ENCODE data around the gene LRRC70.
A peak's percentile ranks its signal among the peaks of the same experiment; 100 is the strongest.

The LRRC70 gene

GRCh38 chr5:62578540-62578939, at the start of gene LRRC70:
Gene LRRC70, plus strand, starts transcription at chr5:62578819. Its CDS starts 620 bp downstream, at chr5:62579439.
- peak; percentile 95 for DNase-seq (ENCODE audit: low read depth)
- H3K4me3 ChIP-seq (ENCODE audit: low read depth, low read length), result no peak within 1 kb of the TSS
- TF ChIP-seq CTCF (conservative IDR thresholded peaks at IDR 0.05; ENCODE audit: low read depth, low read length), result no peak

- no peak for DNase-seq (ENCODE audit: low read depth)
- no peak for TF ChIP-seq CTCF (conservative IDR thresholded peaks at IDR 0.05; ENCODE audit: low read depth, low read length)
Measured at GRCh38 chr5:62533597-62533996, 45.0 kb upstream of the LRRC70 start.

DNA sequence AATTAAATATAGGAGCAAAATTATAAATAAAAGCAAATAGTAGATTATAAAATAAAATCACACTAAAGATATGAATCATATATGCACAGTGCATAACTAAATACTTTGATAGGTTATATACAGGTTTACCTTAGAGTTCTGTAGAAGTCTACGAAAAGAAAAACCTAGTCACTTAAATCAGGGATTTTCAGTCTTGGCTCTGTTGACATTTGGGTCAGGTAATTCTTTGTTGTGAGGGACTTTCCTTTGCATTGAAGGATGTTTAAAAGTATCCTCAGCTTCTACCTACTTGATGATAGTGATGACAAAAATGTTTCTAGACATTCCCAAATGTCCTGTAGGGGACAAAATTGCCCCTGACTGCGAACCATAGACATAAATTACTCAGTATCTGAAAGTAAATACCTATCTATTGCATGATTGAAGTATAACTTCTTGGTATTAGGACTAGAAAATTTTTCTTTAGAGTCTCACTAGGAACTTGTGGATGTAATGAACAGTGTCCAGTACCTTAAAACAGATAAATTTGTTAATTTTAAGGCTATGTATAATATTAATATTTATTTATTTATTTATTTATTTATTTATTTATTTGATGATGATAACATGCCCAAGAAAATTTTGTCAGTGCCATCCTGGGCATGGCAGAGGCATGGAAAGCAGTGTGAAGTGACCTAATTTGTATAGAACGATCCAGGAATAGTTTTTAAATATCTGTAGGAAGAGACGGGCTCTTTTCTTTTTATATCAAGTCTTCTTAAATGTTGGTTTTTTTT, 44.0 kb upstream of the LRRC70 start:
- no peak overlapping the region for H3K4me3 ChIP-seq (ENCODE audit: low read depth, low read length)
- no peak for DNase-seq (ENCODE audit: low read depth)
- TF ChIP-seq CTCF (conservative IDR thresholded peaks at IDR 0.05; ENCODE audit: low read depth, low read length), result no peak

More at GRCh38 chr5:62533597-62533996, 45.0 kb upstream of the LRRC70 start:
- H3K4me3 ChIP-seq (ENCODE audit: low read depth, low read length), result no peak overlapping the region

DNA sequence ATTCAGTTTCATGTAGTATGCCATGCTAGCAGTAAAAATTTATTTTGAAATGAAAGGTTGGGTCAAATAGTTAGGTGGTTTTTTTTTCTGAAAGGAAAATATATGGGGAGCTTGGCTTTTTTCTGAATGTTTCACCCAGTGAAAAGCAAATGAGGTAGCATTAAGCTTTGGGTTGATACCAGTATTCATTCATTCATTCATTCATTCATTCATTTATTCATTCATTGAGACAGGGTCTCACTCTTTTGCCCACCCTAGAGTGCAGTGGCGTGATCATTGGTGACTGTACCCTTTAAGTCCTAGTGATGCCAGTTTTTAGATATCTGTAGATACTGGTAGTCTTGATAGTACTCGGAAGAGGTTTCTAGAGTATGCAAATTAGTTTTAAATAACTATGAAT, 42.4 kb upstream of the LRRC70 start:
- TF ChIP-seq CTCF (conservative IDR thresholded peaks at IDR 0.05; ENCODE audit: low read depth, low read length), result no peak
- H3K4me3 ChIP-seq (ENCODE audit: low read depth, low read length), result no peak overlapping the region
- DNase-seq (ENCODE audit: low read depth), result no peak

GRCh38 chr5:62536783-62537182, 41.8 kb upstream of the LRRC70 start:
- no peak overlapping the region for H3K4me3 ChIP-seq (ENCODE audit: low read depth, low read length)
- TF ChIP-seq CTCF (conservative IDR thresholded peaks at IDR 0.05; ENCODE audit: low read depth, low read length), result no peak
- no peak for DNase-seq (ENCODE audit: low read depth)

- DNase-seq (ENCODE audit: low read depth), result peak; percentile 83
- no peak for TF ChIP-seq CTCF (conservative IDR thresholded peaks at IDR 0.05; ENCODE audit: low read depth, low read length)
- no peak overlapping the region for H3K4me3 ChIP-seq (ENCODE audit: low read depth, low read length)
Measured at GRCh38 chr5:62538017-62538942, 40.3 kb upstream of the LRRC70 start.

All from choroid plexus epithelial cell (primary cell).